ENCODE data around the gene AJAP1.

Gene AJAP1

GRCh38 chr1:4684864-4685522 is 30.6 kb downstream of the AJAP1 start:
- DNase-seq = no peak

DNA sequence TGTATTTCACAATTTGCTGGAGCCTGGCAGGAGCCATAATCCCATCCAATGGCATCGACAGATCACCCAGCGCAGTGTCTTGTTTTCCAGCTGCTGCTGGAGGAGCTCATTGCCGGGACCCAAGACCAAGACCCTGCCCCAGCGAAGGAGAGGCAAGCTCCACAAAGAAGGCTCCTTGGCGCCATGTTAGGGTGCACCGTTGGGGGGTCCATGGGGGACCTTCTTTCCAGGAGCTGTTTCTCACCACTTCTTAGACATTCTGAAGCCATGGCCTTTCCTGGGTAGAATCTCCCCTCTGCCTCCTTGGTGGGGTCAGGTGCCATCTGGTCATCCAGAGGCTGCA is 31.1 kb downstream of the AJAP1 start:
- no peak for DNase-seq

- DNase-seq = no peak
These were observed 33.5 kb downstream of the AJAP1 start for GRCh38 chr1:4687943-4688342.

- no peak for DNase-seq
These were observed 35.0 kb downstream of the AJAP1 start for GRCh38 chr1:4689271-4689935.

DNA sequence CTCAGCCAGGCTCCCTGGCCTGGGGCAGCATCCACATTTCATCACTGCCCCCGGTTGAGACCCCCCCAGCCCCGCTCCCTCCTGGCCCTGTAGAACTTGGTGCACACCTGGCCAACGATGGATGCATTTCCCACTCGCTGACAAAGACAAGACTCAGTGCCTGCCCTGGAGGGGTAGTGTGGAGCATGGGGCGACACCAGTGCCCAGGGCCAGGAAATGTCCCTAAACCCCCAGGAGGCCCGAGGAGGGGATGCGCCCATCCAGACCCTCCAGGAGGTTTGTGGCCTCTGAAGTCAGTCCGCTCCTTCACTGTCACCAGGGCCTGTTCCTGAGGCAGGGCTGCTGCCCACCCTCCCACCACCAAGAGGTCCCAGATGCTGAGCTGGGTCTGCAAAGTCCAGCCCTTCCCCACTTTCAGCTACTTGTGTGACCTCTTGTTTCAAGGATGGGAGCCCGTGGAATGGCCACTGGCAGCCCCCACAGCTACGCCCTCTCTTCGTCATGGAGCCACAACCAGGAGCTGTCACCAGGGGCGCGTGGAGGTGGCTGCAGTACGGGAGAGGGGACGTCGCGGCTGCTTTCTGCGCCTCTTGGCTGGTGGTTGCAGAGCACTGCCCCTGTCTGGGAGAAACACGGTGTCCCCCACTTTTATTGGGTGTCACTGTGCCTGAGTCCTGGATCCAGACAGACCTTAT is 35.7 kb downstream of the AJAP1 start:
- no peak for DNase-seq

GRCh38 chr1:4690951-4691675 is 36.7 kb downstream of the AJAP1 start:
- DNase-seq = no peak

DNA sequence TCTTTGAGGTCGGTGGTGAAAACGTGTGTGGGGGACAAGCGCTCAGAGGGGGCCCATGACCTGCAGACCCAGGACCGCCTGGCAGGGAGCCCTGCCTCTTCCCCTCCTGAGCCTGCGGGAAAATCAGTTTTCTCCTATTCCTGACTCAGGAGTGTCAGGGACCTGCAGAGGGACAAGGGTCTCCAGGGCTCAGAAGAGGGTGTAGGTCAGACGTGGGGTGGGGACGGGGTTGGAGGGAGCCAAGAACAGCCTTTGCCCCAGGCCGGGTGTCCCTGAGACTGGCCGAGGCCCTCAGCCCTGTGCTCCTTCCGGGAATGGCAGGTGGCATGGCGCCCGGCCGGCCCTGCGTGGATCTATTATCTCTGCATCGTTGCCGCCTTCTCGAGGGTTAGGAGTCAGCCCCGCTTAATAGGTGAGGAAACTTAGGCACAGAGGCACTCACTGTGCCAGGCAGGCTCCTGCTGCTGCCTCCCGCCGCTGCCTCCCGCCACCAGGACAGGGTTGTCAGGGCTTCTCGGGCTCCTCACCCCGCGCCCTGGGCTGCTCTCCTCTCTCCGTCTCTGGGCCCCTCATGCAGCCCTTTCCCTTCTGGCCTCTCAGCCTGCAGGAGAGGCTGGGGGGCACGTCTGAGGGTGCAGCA is 37.5 kb downstream of the AJAP1 start:
- no peak for DNase-seq

GRCh38 chr1:4692437-4692836 is 38.0 kb downstream of the AJAP1 start:
- no peak for DNase-seq

- no peak for DNase-seq
These were observed 38.9 kb downstream of the AJAP1 start for GRCh38 chr1:4693331-4693730.

DNA sequence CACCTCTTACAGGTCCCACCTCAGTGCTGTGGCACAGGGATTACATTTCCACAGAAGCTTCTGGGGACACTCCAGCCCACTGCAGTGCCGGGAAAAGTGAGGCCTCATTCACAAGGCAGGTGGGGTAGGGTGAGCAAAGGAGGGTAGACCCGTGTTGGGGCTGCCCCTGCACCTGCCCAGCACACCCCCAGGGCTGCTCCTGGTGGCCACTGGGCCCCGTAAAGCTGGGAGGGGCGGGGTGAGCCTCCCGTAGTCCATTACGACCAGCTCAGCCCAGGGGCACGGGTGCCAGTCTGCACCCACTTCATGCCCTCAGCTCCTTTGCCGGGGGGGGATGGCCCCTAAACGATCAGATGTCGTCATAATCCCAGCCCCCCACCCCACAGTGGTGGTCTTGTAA is 39.5 kb downstream of the AJAP1 start:
- DNase-seq = no peak

DNA sequence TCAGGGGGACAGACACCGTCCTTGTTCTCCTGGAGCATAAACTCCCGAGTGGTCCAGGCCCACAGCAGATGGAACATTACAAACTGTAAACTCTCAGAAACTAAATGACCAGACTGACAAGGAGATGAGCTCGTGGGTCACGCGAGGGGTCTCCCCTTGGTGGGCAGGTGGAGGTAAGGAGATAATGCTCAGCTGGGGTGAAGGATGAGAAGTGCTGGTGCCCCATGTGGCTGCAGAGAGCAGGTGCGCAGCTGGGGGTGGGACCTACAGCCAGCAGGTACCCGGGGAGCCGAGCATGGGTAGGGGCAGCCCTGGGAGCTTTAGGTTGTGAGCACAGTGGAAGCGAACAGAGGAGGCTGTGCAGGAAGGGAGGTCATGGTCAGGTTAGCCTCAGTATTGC is 40.1 kb downstream of the AJAP1 start:
- DNase-seq = no peak

- DNase-seq = no peak
These were observed 40.8 kb downstream of the AJAP1 start for GRCh38 chr1:4695241-4695640.

GRCh38 chr1:4696161-4696745 is 41.8 kb downstream of the AJAP1 start:
- no peak for DNase-seq

- no peak for DNase-seq
These were observed 42.3 kb downstream of the AJAP1 start for GRCh38 chr1:4696753-4697152.

- no peak for DNase-seq
These were observed 43.4 kb downstream of the AJAP1 start for GRCh38 chr1:4697801-4698200.

DNA sequence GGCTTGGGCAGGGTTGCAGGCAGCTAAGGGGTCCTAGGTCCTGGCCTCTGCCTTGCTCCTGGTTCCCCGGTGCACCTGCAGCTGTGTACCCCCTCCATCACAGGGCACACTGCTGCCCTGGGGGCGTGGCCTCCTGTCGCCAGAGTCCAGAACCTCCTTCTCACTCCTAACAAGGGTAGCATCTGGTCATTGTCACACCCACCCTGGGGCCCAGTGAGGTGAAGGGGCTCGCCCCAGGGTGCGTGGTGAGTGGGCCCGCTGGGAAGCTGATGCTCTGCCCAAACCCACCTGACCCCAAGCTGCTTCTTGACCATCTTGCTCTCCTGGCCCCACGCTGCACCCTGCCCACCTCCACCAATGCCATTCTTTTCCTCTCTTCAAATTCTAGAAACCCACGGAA is 44.5 kb downstream of the AJAP1 start:
- DNase-seq = no peak

DNA sequence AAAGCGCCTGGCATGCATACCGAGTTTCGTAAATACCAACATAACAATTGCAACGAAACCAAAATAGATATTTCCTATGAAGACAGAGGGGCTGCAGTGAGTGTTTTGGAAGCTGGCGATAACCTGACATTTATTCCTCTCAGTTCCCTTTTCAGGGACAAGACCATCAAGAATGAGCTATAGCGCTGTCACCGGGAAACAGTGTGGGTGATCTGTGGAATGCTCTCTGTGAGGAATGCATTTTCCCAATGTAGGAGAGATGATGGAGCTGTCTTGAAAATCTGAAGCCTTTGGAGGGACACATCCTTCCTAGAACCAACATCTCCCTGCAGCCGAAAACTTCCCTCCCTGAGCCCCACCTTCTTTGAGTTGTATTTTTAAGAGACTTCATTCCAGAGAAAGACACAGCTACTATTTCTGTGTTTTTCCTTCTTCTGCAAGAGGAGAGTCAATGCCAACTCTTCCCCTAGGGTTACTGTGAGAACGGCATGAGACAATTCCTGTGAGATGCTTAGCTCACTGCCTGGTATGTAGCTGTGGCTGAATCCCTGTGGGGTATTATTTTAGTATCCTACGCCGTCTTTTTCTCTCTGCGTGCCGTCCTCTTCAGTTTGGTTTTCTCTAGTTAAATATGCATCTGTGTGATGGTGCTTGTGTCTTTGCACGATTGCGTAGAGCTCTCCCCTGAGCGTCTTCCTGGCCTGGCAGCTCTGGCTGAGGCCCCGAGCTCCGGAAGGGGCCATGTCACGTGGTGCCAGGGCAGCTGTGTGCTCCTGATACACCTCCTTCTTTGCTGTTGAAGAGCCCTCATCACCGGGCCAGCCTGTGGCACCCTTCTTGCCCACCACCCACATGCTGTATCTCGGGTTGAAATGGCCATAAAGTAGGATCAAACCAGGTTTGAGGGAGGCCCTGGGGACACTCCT is 45.2 kb downstream of the AJAP1 start:
- DNase-seq = no peak

DNA sequence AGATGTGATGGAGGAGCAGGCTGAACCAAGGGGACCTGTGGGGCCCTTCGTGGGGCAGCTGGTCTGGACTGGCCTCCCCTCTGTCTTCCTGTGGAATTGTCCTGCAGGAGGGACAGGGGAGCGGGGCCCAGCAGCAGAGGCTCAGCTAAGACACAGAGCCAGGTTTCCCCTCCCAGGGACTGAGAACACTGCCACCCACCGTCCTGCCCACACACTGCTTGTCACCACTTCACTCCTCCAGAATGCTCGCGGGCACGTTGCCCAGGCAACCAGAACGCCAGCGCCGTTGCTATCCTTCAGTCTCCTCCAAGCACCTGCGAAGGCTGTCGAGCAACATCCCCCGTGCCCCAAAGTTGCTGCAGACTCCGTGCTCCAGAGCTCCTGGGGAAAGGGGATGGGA is 46.4 kb downstream of the AJAP1 start:
- DNase-seq = no peak

DNA sequence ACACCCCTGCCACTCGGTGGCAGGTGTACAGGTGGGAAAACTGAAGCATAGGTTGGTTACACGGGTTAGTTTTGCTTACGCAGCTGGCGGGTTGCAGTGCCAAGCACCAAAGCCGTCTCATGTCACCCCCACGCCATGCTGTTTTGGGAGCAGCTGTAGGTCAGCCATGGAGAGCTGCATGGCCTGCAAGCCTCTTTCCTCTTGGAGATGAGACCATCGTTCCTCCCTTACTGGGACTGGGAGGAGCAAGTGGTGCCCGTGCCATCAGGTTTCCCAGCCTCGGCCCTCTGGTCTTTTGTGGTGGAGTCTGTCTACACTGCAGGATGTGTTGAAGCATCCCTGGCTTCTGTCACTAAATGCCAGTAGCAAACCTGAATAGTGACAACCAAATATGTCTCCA is 46.9 kb downstream of the AJAP1 start:
- DNase-seq = no peak

DNA sequence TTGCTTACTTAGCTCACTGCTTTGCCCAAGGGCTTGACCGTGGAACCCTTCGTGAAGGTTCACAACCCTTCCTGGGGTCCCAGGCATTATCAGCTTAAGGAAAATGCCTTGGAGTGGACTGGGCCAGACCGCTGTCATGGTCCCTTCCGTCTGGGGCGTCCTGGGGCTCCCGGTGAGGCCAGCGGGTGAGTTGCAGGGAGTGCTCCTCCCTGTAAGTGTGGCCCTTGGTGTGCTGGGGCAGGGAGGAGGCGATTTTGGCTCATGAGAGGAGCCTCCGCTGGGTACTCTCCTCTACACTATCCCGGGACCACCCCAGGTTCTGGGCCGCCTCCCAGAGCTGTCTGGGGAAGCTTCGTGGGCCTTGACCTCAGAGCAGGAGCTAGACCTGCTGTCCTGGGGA is 48.1 kb downstream of the AJAP1 start:
- no peak for DNase-seq

GRCh38 chr1:4702932-4703331 is 48.5 kb downstream of the AJAP1 start:
- no peak for DNase-seq

- DNase-seq = no peak
These were observed 49.2 kb downstream of the AJAP1 start for GRCh38 chr1:4703646-4704045.

Data from 8988T (cell line).